ENCODE data around the gene AJAP1.

DNA sequence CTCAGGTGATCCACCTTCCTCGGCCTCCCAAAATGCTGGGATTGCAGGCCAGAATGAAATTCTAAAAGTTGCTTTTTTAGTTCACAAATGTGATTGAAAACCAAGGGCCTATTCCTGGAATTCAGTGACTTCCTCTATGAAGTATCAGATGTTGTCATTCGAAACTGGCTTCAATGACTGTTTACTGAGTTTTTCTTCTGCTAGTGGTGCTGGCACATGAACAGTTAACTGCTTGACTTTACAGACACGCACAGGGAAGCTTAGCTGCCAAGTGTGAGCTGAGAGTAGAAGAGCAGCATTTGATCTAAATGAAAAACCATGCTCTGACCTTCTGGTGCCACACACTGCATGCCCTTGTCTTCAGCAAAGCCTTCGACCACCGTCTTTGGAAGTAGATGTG is 32.8 kb upstream of the AJAP1 start:
- TF ChIP-seq, protein P1, sequence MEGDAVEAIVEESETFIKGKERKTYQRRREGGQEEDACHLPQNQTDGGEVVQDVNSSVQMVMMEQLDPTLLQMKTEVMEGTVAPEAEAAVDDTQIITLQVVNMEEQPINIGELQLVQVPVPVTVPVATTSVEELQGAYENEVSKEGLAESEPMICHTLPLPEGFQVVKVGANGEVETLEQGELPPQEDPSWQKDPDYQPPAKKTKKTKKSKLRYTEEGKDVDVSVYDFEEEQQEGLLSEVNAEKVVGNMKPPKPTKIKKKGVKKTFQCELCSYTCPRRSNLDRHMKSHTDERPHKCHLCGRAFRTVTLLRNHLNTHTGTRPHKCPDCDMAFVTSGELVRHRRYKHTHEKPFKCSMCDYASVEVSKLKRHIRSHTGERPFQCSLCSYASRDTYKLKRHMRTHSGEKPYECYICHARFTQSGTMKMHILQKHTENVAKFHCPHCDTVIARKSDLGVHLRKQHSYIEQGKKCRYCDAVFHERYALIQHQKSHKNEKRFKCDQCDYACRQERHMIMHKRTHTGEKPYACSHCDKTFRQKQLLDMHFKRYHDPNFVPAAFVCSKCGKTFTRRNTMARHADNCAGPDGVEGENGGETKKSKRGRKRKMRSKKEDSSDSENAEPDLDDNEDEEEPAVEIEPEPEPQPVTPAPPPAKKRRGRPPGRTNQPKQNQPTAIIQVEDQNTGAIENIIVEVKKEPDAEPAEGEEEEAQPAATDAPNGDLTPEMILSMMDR (IDR thresholded peaks at IDR 0.05) = no peak
- no peak for TF ChIP-seq EZH2 (IDR thresholded peaks at IDR 0.05; ENCODE audit: borderline replicate concordance, insufficient read depth, low read depth, low read length, poor library complexity, severe bottlenecking)

All from B cell (primary cell).